Neural progenitor cell (in vitro differentiated cells): ENCODE data around the gene SPSB2.

Source experiments
- CTCF ChIP-seq: fragments of 200-600 bp; sonication (generic); IDR thresholded peaks from 2 replicates; pipeline ENCODE4 v1.5.1; 2017; ENCODE audit warnings: antibody characterized with exemption, mild to moderate bottlenecking
- EZH2 ChIP-seq: fragments of 200-600 bp; sonication (generic); IDR thresholded peaks from 2 replicates; pipeline ENCODE4 v1.6.1; 2017; ENCODE audit warnings: antibody characterized with exemption, mild to moderate bottlenecking, moderate library complexity

GRCh38 chr12:6894321-6894720 is 21.2 kb upstream of the SPSB2 start:
- TF ChIP-seq CTCF: no peak
- no peak for TF ChIP-seq EZH2
